Fibroblast of lung (primary cell): ENCODE results near the gene EPHB3. TPM values are rescaled to one million over a fixed set of nuclear protein-coding genes. Genes with fewer than 3 reads are reported as not detected.

Experiments
- DNase-seq, 2 donors: peaks; one replicate each; pipeline versions ENCODE4 v3.0.0 to v3.0.0-alpha.2; 2010; ENCODE audit warnings: low read depth in 2 of 2
- H2AFZ ChIP-seq: 2 replicates; pipeline ENCODE4 v1.5.1; 2012; ENCODE audit warnings: low read length, control low read depth, inconsistent platforms
- H3K27ac ChIP-seq: 2 replicates; pipeline ENCODE4 v1.5.1; 2011; ENCODE audit warnings: low read length, control low read depth; ENCODE audit not compliant: insufficient read depth
- H3K27me3 ChIP-seq: 2 replicates; pipeline ENCODE4 v1.5.1; 2011; ENCODE audit warnings: mild to moderate bottlenecking, low read length; ENCODE audit not compliant: control insufficient read depth, insufficient read depth
- H3K36me3 ChIP-seq: 2 replicates; pipeline ENCODE4 v1.5.1; 2011; ENCODE audit warnings: low read length; ENCODE audit not compliant: control insufficient read depth, insufficient read depth
- H3K4me1 ChIP-seq: 2 replicates; pipeline ENCODE4 v1.5.1; 2011; ENCODE audit warnings: low read length; ENCODE audit not compliant: control insufficient read depth, insufficient read depth; ENCODE audit errors: extremely low read depth
- H3K4me2 ChIP-seq: 2 replicates; pipeline ENCODE4 v1.5.1; 2011; ENCODE audit warnings: low read length, control low read depth; ENCODE audit not compliant: insufficient read depth; ENCODE audit errors: extremely low read depth
- H3K4me3 ChIP-seq, 4 experiments: fragments of 200-600 bp in 1 of 4; sonication (generic) in 1 of 4; replicated peaks in 1 of 4; 2 replicates each; pipeline ENCODE4 v1.5.1; 2011 to 2016; ENCODE audit warnings: low read length in 4 of 4, low read depth in 3 of 4, mild to moderate bottlenecking in 3 of 4, control low read depth in 2 of 4, inconsistent platforms in 1 of 4, mixed read lengths in 1 of 4; ENCODE audit not compliant: insufficient read depth in 1 of 4; ENCODE audit errors: control extremely low read depth in 1 of 4
- H3K79me2 ChIP-seq: 2 replicates; pipeline ENCODE4 v1.5.1; 2012; ENCODE audit warnings: mild to moderate bottlenecking, low read length, inconsistent platforms; ENCODE audit not compliant: control insufficient read depth, insufficient read depth
- H3K9ac ChIP-seq: 2 replicates; pipeline ENCODE4 v1.5.1; 2011; ENCODE audit warnings: mild to moderate bottlenecking, low read length, control low read depth; ENCODE audit not compliant: insufficient read depth
- H3K9me3 ChIP-seq: 2 replicates; pipeline ENCODE4 v1.5.1; 2012; ENCODE audit warnings: low read depth, low read length; ENCODE audit not compliant: control insufficient read depth, insufficient read depth
- H4K20me1 ChIP-seq: 2 replicates; pipeline ENCODE4 v1.5.1; 2011; ENCODE audit warnings: low read length; ENCODE audit not compliant: control insufficient read depth, insufficient read depth; ENCODE audit errors: extremely low read depth
- EZH2 ChIP-seq: IDR thresholded peaks from 2 replicates; pipeline ENCODE4 v1.5.1; 2012; ENCODE audit warnings: low read length, control low read depth, mild to moderate bottlenecking; ENCODE audit errors: missing control alignments
- polyA plus RNA-seq, 2 donors: library from polyadenylated mRNA; depleted of rRNA in 1 of 2; stranded (reverse) in 1 of 2; unstranded in 1 of 2; fragments of >200 nt; gene quantifications; 2 replicates each; pipeline ENCODE4 v1.2.1, GENCODE V29; 2011 to 2012; ENCODE audit warnings: missing spikeins in 1 of 2
- total RNA-seq: library from RNA; depleted of rRNA; stranded (reverse); fragments of >200 nt; gene quantifications from 2 replicates; pipeline ENCODE4 v1.2.1, GENCODE V29; 2014
- TF ChIP-seq, protein P1 (sequence below), 2 donors: IDR thresholded peaks in 1 of 2; conservative IDR thresholded peaks in 1 of 2; 1 replicate in 1 of 2; 2 replicates in 1 of 2; pipeline ENCODE4 v1.5.1; 2011 to 2012; ENCODE audit warnings: low read length in 2 of 2, control low read depth in 1 of 2, inconsistent platforms in 1 of 2, low read depth in 1 of 2, mild to moderate bottlenecking in 1 of 2

EPHB3 gene
- total and polyA plus RNA-seq, 2 donors (not counting 1 experiment from before 2014, with no cell fraction given), result 1.6 to 7.6 TPM

DNA sequence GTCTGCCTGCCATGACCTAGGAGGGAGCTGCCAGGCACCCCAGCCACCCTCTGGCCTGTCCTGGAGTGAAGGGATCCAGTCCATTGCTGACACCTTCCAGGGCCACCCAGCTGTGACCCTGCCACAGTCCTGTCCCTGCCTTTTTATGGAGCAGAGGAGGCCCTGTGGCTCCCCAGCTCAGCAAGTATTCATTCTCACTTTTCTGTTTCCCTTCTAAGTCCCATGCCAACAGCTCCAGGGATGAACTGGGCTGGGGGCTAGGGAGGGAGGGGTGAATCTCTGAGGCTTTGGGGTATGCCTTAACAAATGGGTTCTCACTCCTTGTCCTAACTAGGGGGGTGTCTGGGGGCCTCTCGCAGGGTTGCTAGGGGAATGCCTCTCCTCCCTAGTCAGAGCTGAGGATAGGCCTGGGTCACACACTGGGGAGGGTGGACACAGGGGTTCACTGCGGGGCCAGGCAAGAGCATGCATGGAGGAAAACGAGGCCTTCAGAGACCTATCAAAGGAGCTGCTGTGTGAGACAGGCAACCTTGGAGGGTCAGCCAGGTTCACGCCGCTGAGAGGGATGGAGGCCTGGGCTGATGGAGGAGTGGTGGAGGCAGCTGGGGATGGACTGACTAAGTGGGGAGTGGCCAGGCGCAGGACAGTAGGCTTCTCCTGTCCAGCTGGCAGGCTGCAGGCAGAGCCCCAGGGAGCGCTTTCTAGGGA is 31.8 kb downstream of the EPHB3 start:
- Histone ChIP-seq H3K4me3 (no peak overlapping the region), H2AFZ (no peak overlapping the region), H3K27ac (no peak overlapping the region), H3K27me3 (peaks cover 3% of the 10 kb centered on the region), H3K36me3 (no peaks in the 10 kb centered on the region), H3K79me2 (no peaks in the 10 kb centered on the region), H3K4me1 (peaks cover 4% of the 10 kb centered on the region), H3K9ac (no peak overlapping the region), H3K4me2 (no peak overlapping the region), H3K9me3 (no peaks in the 10 kb centered on the region), H4K20me1 (no peaks in the 10 kb centered on the region)
- peak in 1 of 2 donors; percentile 41 for DNase-seq
- no peak for TF ChIP-seq EZH2
- TF ChIP-seq, protein P1, sequence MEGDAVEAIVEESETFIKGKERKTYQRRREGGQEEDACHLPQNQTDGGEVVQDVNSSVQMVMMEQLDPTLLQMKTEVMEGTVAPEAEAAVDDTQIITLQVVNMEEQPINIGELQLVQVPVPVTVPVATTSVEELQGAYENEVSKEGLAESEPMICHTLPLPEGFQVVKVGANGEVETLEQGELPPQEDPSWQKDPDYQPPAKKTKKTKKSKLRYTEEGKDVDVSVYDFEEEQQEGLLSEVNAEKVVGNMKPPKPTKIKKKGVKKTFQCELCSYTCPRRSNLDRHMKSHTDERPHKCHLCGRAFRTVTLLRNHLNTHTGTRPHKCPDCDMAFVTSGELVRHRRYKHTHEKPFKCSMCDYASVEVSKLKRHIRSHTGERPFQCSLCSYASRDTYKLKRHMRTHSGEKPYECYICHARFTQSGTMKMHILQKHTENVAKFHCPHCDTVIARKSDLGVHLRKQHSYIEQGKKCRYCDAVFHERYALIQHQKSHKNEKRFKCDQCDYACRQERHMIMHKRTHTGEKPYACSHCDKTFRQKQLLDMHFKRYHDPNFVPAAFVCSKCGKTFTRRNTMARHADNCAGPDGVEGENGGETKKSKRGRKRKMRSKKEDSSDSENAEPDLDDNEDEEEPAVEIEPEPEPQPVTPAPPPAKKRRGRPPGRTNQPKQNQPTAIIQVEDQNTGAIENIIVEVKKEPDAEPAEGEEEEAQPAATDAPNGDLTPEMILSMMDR (conservative IDR thresholded peaks at IDR 0.05 in 1 of 2, IDR thresholded peaks at IDR 0.05 in 1 of 2; ENCODE audit: low read depth in 1 of 2, low read length in 2 of 2), result no peak

DNA sequence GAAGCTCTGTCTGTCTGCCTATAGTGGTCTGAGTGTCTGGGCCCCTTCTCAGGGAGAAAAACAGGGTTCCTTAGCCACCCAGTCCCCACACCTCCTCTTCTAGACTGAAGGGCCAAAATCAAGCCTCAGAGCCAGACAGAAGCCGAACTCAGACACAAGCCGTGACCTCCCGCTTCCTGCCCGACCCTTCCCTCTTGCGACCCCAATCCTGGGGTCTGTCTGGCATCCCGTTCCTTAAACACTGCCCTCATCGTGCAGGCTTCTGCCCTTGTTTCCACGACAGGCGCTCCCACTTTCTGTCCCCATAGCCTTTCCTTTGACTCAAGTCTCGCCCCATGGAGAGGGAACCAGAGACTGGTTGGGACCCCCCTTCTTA is 32.3 kb downstream of the EPHB3 start:
- Histone ChIP-seq H3K4me2 (no peak overlapping the region), H4K20me1 (no peaks in the 10 kb centered on the region), H3K4me1 (peaks cover 4% of the 10 kb centered on the region), H3K27ac (no peak overlapping the region), H3K9me3 (no peaks in the 10 kb centered on the region), H3K36me3 (no peaks in the 10 kb centered on the region), H2AFZ (no peak overlapping the region), H3K4me3 (no peak overlapping the region), H3K27me3 (no peaks in the 10 kb centered on the region), H3K79me2 (no peaks in the 10 kb centered on the region), H3K9ac (no peak overlapping the region)
- TF ChIP-seq EZH2, result no peak
- TF ChIP-seq, protein P1 (conservative IDR thresholded peaks at IDR 0.05 in 1 of 2, IDR thresholded peaks at IDR 0.05 in 1 of 2; ENCODE audit: low read depth in 1 of 2, low read length in 2 of 2), result no peak
- DNase-seq, result no peak

DNA sequence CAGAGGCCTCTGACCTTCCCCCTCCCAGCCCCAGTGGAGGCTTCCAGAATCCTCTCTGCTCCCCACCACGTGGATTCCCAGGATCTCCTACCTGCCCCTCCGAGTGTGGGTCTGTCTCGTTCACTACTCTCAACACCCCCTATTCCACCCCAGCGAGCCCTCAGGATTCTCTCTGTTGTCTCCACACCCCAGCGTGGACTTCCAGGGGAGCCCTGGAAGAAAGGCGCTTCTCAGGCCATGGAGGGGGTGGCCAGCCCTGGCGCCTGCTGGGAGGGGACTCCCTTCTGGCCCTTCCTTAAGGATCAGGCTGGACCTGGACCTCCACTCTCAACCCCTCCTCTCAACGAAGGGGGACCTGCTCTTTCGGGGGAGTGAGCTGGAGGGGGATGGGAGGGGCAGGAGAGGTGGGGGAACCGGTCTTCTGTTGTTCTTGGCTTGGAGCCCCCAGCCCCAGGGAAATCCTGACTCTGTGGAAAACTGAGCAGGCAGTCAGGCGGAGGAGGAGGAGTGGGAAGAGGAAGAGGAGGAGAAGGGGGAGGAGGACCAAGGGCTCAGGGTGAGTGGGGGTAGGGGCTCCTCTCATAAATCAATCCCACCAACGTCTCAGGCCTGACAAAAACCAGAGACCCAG is 32.9 kb downstream of the EPHB3 start:
- Histone ChIP-seq H2AFZ (no peak overlapping the region), H3K36me3 (no peaks in the 10 kb centered on the region), H3K27ac (no peak overlapping the region), H3K79me2 (no peaks in the 10 kb centered on the region), H4K20me1 (no peaks in the 10 kb centered on the region), H3K4me2 (no peak overlapping the region), H3K4me3 (no peak overlapping the region), H3K4me1 (peaks cover 4% of the 10 kb centered on the region), H3K27me3 (no peaks in the 10 kb centered on the region), H3K9me3 (no peaks in the 10 kb centered on the region), H3K9ac (no peak overlapping the region)
- no peak for DNase-seq
- TF ChIP-seq EZH2, result no peak
- TF ChIP-seq, protein P1 (conservative IDR thresholded peaks at IDR 0.05 in 1 of 2, IDR thresholded peaks at IDR 0.05 in 1 of 2; ENCODE audit: low read depth in 1 of 2, low read length in 2 of 2), result no peak
